NCI-H1436 treated with DMSO at 0.1 percent for 48 hours (cell line): ENCODE measurements around the gene OR6Y1.

Experiments
- DNase-seq: peaks from one replicate; lab custom pipeline; 2025; lab: John Stamatoyannopoulos, UW

OR6Y1 gene, protein sequence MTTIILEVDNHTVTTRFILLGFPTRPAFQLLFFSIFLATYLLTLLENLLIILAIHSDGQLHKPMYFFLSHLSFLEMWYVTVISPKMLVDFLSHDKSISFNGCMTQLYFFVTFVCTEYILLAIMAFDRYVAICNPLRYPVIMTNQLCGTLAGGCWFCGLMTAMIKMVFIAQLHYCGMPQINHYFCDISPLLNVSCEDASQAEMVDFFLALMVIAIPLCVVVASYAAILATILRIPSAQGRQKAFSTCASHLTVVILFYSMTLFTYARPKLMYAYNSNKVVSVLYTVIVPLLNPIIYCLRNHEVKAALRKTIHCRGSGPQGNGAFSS

DNA sequence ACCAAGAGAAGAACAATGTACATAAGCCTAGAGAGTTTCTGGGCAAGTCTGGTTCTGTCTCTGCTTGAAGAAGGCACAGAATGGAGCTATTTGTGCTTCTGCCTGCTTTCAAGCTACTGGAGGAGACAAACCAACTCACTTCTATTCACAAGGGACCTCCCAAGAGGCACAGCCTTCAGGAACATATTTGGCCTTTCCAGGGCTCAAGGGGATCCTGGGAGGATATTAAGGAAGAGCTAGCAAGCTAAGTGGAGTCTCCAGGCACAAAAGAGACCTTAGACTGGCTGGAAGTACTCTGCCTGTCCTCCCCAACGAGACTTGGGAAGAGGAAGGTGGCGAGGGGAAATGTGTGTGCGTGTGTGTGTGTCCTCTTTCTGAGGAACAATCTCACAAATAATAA lies at the start of gene OR6Y1:
Gene OR6Y1 (minus strand): TSS at position 54 of the 400 bp plus-strand sequence. CDS start 6,300 bp downstream, outside the sequence.
- DNase-seq, result no peak

DNA sequence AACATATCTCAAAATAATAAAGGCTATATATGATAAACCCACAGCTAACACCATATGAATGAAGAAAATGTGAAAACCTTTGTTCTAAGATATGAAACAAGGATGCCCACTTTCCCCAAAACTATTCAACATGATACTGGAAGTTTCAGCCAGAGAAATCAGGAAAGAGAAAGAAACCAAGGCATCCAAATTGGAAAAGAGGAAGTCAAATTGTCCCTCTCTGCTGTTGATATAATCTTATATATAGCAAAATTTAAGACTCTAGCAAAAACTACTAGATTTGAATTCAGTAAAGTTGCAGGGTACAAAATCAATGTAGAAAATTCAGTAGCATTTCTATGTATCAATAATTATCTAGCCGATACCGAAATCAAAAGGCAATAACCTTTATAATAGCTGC lies 46.5 kb upstream of the OR6Y1 start:
- no peak for DNase-seq

DNA sequence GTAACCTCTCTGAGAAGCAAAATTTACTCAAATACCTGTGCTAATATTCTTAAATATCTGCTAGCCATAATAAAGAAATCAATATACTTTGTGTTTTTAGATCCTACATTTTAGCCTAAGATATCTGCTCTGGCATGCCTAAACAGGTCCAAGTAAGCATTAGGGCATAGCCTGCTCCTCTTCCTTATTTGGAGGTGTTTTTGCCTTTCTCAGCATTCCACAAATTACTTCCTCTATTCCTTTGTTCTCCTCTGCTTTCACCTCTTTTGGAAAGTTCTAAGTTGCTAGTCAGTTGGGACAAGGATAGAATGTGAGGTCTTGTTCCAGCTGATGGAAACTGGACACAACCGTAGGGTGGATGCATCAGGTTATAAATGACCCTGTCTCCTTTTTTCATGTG lies 32.7 kb upstream of the OR6Y1 start:
- DNase-seq, result no peak

DNA sequence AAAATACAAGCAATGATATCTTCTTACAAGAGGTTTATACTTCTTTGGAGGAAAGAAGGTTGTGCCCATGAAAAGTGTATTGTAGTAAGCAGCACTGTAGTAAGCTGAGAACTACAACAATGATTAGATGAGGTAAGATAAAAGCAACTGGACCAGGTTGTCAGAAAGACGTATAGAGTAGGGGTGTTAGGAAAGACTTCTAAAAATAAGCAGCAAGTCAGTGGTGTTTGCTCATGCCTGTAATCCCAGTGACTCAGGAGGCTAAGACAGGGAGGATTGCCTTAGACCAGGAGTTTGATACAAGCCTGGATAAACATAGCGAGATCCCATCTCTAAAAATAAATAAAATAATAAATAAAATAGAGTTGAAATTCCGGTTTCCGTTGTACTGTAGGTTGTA lies 29.8 kb upstream of the OR6Y1 start:
- DNase-seq, result no peak

DNA sequence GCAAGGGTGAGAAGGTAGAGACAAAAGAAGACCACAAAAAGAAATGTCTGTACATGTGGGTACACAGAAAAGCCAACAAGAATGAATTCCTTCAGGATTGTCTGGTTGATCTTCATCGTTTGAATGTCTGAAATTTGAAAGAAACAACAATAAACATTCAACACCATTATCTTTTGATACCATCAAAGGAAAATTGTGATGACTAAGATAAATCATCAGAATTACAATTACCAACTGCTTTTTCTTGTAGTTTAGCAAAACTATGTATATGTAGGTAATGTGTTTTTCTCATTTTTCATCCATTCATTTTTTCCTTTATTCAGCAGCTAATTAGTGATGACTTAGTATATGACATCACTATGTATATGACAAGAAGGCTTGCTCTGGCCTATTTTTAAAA lies 25.5 kb upstream of the OR6Y1 start, which contains the start of gene OR10X1:
Gene OR10X1 (minus strand): TSS at position 167 of the 400 bp plus-strand sequence. CDS start 0 bp downstream, at position 167.
- no peak for DNase-seq

DNA sequence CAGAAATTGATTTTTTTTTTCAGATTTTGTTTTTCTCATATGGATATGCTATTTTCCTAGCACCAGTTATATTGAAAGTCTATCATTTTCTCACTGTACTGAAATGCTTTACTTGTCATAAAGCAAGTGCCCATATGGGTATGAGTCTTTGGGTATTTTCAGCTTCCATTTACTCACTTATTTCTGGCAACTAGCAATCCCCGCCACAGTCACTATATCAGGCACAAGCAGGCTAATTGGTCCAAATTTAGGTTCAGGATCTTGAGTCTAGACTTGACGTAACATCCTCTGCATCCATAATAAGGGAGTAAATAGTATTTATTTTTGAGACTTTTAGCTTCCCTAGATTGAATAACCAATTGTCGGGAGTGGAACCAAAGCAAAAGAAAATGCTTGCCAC lies 23.4 kb upstream of the OR6Y1 start:
- no peak for DNase-seq

DNA sequence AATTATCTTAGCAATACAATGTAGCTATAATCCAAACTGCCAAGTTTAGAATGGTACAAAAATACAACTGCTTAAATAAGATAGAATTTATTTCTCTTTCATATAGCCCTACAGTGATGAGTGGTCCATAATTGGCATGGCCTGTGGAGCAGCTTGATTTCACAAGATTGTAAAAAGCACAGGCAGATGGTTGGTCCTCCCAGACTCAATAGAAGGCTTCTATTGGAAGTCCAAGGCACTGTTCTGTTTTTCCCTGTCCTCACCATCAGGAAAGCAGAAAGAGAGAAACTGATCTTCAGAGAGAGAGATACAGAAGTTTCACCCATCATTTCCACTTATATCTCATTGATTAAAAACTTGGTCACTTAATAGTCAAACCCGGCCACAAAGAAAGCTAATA lies 18.0 kb upstream of the OR6Y1 start:
- DNase-seq, result no peak

DNA sequence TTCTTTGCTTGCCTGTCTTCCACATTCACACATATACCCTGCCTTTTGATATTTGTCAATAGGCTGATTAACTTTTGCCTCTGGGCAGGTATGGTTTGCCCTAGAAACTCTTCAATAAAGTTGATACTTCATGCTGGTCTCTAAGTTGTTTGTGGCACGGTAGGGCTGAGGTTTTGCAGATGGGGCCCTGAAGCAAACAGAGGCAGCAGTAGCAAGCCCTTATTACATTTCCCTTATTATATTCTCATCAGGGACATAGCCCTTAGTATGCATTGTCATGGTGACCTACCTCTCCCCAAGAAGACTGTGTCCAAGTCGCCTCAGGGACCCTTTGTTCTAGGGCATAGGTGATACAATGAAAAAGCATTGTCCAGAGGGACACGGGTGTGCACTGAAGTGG lies 16.3 kb upstream of the OR6Y1 start, which contains the start of gene OR6P1:
Gene OR6P1 (minus strand): TSS at position 101 of the 400 bp plus-strand sequence. CDS start 6,976 bp downstream, outside the sequence.
- DNase-seq, result no peak

DNA sequence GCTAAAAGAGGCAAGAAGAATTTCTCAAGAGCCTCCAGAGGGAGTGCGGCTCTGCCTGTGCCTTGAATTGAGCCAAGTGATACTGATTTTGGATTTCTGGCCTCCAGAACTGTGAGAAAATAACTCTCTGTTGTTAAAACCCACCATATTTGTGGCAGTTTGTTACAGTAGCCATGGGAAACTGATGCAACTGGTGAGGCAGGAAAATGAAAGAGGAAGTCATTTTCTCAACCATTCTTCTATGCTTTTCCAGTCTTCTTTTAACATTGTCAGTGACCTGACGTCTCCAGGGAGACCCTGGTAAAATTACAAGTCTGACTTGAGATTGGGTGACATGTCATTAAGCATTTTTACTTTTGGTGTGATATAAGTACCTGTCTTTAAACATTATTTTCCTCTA lies 10.4 kb upstream of the OR6Y1 start:
- no peak for DNase-seq

DNA sequence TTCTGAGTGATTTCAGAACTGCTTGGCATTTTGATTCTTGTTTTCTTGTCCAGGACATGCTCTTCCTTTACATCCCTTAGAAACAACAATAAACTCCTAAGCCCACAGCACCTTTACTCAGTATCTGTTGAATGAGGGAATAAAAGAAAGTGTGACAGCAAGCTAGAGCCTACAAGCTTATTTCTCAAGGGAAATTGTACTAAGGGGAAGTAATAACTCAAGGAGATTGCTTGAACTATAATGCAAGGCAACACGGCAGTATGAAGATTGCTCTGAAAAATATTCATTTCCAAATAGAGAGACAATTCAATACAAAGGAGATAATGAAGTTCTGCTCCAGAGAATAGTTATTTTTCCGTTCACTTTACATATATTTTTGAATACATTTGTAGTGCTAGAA lies 9.6 kb upstream of the OR6Y1 start:
- DNase-seq, result no peak

DNA sequence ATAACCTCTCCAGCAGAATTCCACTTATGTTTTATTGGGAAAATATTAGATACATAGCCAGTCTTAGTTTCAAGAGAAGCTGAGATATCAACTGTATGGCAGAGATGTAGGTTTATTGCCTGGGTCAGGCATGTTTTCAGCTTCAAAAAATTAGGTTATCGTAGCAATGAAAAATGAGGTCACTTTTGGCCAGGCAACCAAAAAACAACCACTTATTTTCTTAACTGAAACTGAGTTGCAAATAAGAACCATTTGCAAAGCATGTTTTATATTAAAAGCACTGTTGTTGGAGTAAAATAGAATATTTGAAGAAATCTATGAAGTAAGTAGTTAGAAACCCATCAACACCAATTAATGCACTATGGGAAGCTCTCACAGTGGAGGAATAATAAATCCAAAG lies 5.5 kb upstream of the OR6Y1 start:
- no peak for DNase-seq

DNA sequence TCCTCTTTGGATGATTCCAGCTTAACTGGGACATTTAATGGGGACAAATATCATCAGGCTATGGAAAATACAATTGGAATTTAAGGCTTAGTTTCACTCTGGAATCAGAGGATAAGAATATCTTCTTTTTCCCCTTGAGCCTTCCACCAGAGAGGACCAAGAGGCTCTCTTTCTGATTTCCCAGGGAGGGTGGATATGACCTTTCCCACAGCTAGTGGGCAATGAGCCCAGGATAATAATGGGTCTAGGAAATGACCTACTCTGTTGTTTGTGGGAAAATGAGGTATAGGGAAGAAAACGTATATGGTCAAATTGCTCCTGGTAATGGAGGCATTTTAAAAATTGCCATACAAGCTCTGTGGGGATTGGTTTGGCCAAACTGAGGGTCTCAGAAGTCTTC lies 1.9 kb downstream of the OR6Y1 start:
- no peak for DNase-seq

DNA sequence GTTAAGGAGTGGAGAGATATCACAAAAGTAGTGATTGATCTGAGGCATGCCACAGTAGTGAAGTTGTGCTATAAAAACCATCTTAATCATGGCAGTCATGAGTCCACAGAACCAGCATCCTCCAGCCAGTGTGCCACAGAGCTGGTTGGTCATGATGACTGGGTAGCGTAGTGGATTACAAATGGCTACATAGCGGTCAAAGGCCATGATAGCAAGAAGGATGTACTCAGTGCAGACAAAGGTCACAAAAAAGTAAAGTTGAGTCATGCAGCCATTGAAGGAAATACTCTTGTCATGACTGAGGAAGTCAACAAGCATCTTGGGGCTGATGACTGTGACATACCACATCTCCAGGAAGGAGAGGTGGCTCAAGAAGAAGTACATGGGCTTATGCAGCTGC lies 6.7 kb downstream of the OR6Y1 start:
- no peak for DNase-seq

DNA sequence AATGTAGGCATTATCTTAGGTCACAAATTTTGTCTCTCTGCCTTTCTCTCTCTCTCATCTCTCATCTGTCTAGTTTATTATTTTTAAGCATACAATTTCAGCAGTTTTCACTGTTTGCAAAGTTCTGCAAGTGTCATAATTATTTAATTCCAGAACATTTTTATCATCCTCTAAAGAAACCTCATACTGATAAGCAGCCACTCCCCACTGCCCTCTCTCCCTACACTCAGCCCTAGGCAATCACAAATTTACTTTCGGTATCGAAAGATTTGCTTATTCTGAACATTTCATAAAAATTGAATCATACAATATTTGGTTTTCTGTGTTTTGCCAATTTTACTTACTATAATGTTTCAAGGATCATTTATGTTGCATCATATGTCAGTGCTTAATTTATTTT lies 16.6 kb downstream of the OR6Y1 start:
- no peak for DNase-seq

DNA sequence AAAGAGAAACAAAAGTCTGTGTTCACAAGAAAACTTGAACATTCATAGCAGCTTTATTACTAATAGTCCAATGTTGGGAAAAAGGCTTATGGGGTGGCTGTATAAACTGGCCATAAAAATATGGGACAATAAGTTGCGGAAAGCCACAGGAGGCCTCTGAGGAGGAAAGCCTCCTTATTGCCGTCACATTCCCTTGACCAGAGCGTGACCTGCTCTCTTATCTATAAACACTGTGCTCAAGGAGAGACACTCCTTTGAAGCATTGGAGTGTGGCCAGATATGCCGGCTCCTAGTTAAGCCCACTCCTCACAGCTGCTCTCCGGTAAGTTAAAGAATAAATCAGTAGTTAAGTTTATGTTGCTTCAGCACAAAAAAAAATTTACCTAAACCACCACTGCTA lies 19.7 kb downstream of the OR6Y1 start:
- no peak for DNase-seq

DNA sequence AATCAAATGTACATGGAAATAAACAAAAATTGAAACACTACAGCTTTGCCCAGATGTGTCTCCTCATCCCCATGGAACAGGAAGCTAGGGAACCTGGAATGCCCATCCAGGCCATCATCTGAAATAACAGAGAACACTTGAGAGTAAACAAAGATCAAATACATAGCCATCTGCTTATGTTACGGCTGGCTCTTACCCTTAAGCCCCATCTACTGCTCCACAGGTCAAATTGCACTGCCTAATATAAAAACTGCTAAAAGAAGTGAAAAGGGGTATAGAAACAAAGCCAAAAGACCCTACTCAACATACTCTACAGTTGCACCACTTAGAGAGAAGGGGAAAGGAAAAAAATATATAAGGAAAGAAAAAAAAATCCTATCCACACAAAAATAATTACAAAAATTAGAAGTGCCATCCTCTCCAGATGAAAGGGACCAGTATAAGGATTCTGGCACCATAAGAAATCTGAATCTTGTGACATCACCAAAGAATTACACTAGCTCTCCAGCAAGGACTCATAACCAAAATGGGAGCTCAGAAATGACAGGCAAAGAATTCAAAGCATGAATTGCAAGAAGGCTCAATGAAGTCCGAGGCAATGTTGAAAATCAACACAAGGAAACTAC lies 26.9 kb downstream of the OR6Y1 start:
- DNase-seq, result no peak

DNA sequence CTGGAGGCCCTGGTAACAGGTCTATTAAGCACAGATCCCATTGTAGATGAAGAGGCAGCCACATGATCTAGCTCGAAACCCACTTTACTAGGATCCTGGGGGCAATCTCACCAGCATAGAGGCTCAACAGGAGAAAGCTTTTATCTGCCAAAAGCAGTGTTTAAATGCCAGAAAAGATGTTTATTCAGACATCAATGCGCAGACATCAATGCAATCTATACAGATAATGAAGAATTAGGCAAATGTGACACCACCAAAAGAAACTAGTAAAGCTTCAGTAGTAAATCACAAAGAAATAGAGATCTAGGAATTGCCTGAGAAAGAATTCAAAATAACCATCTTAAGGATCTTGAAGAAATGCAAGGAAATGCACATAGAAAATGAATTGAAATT lies 32.5 kb downstream of the OR6Y1 start:
- no peak for DNase-seq

DNA sequence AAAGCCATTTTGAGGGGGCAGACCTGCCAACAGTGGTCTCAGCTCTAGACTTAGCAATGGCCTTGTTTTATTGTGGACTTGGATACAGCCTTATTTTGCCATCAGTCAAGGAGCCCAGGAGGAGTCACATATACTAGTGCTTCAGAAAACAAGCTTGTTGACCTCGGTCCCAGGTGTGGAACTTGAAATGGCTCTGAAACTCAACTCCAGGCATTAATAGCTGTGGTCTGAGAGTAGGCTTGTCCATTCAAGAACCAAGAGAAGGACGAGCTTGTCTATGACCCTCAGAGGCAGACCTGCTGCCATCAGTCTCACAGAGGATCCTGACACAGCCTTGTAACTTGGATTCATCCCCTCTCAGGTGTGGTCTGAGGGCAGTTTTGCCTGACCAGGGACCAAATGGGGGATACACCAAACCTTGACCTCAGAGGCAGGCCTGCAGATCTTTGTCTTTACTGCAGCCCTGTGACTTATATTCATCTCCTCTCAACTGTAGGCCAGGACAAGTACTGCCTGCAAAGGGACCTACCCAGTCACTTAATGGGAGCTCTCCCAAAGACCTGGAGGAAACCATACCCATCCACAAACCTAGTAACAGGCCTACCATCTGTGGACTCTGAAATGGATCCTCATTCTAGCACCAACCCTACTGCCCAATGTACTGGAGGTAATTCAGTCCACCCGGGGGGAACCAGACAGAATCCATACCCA lies 33.1 kb downstream of the OR6Y1 start:
- DNase-seq, result no peak

DNA sequence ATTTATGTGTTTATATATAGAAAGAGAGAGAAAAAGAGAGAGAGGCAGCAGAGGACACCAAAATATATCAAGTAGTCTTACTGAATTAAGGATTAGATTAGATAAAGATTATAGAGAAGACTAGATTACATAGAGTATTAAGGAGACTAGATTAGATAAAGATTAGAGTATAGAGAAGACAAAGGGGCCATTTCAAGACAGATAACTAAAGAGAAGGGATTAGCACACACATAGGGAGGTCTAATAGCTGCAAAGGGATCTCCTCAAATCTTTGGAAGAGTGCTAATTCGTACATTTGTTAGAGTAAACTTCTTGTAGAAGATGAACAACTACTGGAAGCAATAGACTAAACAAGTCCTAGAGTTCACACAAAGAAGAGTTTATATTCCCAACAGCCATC lies 34.2 kb downstream of the OR6Y1 start:
- no peak for DNase-seq

DNA sequence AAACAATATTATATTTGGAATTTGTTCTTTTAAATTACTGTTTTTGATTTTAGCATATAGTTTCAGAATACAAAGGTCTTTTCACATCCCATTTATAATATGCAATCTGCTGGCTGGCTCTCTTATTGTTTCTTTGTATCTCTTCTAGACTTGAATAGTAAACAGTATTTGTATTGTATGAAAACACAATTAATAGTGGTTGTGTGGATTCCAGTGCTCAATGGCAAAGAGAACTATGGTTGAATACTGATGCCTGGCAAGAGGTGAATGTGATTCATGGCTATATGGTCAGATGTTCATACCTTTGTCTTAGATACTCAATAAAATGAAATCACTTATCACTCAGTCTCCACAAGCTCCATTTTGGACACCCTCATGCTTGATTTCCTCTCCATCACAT lies 37.2 kb downstream of the OR6Y1 start:
- no peak for DNase-seq

DNA sequence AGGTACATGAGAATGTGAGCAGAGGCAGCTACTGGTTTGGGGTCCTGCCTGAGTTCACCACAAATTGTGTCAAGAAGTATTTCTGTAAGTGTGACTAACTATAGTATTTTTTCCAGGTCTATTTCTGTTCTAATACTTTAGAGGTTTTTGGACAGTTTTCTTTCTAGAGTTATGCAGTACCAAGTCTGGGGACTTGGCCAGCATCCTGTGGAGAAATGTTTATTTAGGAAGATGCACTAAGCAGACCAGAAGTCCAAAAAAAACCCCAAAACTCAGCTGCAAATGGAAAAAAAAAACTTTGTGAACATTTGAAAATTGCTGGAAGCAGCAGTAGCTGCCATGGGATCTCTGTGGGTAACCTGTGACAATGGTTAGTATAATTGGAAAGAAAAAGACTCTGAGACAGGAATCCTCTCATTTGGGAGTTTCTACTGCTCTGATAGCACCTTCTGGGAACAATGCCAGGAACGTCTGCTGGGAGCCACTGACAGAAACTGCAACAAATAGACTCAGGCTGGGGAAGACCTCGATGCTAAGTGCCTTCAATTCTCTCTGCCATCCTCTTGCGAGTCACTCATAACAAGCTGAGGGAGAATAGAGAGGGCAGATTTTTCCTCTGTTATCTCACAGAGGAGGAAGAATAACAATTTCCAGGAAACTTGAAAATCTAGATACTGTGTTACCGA lies 44.6 kb downstream of the OR6Y1 start:
- DNase-seq, result no peak

DNA sequence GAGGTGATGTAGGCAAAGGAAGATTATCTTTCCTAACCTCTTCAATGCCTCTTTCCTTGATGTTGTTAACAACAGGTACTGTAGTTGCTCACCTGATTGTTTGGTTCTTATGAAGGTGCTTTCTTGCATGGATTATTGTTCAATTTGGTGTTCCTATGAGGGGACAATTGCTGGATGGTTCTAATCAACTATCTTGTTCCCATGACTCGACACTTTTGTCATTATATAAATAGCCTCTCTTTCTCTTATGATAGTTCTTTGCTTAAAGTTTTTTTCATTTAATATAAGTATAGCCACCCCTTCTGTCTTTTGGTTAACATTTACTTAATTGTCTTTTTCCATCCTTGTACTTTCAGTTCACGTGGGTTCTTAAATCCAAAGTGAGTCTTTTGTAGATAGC lies 46.7 kb downstream of the OR6Y1 start:
- DNase-seq, result no peak
